GM21390 (cell line): ENCODE data around the gene MAP3K8.
"Not testable (repeated sequence)": the region's sequence is repeated elsewhere in the genome, so short reads cannot be mapped to it uniquely, and the experiment has no call there.

ENCODE experiments used
- ATAC-seq: cut with Tn5 transposase; IDR thresholded peaks from one replicate; pipeline ENCODE4 v1.9.1; 2021; ENCODE audit not compliant: unreplicated experiment

Gene MAP3K8

GRCh38 chr10:30422981-30423654 is 10.9 kb upstream of the MAP3K8 start:
- ATAC-seq = no peak

DNA sequence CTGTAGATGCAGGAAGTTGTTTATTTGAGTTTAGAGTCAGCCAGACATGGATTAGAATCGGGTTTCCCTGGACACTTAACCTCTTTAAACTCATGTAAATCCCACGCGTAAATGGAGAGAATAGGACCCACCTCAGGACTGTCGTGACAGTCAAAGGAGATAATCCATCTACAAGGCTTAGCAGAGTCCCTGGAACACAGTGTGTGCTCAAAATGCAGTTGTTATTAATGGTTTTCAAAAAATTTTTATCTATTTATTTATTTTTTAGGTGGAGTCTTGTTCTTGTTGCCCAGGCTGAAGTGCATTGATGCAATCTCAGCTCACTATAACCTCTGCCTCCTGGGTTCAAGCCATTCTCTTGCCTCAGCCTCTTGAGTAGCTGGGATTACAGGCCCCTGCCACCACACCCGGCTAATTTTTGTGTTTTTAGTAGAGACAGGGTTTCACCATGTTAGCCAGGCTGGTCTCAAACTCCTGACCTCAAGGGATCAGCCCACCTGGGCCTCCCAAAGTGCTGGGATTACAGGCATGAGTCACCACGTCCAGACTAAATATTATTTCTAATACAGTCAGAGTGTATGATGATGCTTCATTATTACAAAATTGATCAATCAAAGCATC is 10.2 kb upstream of the MAP3K8 start:
- ATAC-seq = not testable (repeated sequence)

GRCh38 chr10:30425336-30426075 is 8.5 kb upstream of the MAP3K8 start:
- no peak for ATAC-seq

GRCh38 chr10:30430544-30431298 is 3.3 kb upstream of the MAP3K8 start:
- no peak for ATAC-seq

DNA sequence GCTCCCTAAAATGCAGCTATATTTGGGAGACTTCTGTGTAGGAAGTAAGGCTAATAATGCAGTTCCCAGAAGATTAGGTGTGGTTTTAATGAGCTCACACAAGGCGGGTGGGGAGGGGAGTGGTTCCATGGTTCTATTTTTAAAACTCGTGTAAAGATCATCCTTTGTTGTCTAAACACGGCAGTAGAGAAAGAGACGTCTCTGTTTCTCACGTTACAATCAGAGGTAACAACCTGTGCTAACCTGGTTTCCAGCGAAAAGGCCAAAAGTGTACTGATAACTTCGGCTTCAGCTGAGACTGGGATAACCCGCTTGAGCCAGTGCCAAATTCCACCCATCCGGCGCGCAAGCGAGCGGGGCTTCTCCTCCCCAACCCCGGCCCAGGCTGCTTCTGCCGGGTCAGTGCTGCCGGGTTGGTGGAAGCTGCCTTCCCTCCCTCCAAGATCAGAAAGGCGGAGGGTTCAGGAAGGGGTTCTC is 2.5 kb upstream of the MAP3K8 start:
- no peak for ATAC-seq

DNA sequence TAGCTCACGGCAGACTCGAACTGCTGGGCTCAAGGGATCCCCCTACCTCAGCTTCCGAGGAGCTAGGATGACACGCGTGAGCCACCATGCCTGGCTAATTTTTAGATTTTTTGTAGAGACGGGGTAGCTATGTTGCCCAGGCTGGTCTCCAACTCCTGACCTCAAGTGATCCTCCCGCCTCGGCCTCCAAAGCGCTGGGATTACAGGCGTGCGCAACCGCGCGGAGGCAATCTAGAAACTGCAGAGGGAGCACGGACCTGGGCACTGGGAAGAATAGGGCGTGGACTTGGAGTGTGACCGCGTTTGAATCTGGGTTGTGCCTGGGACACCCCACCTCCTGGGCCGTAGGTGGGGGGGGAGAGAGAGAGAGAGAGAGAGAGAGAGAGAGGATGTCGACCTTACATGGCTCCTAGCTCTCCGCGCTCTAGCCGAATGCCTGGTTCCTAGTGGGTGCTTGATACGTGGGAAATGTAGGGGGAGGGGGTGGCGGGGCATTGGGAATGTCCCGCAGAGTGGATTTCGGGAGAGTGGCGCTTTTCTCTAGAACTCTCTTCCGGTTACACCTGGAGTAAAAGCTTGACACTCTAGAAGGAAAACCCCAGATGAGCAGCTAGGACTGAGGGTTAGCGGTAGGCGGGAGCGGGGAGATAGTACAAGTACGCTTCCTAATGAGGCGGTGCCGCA is 1.2 kb upstream of the MAP3K8 start:
- peak; percentile 4 for ATAC-seq

- ATAC-seq = no peak
These were observed 666 bp upstream of the MAP3K8 start for GRCh38 chr10:30433306-30433729.

DNA sequence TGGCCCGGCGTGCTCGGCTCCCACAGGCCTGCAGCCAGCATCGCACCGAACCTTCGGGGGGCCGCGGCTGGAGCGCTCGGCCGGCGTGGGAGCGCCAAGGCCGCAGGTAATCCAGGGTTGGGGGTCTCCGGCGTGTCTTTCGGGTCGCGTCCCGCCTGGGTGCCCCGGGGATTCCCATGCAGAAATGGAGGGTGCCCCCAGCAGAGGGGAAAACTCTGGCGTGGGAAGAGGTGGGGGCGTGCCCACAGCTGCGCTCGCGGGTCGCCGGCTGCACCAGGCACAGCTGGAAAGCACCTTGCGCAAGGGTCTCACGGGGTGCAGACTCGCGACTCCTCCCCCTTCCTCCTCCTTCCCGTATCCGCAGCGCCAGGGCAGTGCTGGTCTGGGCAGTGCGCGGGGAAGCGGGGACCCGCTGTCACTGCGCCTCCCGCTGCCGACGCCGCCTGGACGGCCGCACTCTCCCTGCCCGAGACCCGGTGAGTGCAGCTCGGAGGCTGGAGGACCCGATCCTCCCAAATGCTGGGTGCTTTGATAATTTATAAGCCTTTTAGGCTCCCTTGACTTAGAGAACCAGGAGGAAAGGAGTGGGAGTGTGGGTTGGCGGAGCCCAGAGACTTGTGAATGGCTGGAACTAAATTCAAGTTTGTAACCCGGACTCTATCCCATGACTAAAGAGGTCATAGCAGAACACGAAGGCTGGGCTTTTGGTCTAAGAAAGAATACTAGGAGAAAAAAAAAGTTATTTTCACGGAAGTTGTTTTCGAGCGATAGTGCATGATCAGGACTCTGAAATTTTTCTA is 489 bp downstream of the MAP3K8 start:
- ATAC-seq = peak; percentile 42

DNA sequence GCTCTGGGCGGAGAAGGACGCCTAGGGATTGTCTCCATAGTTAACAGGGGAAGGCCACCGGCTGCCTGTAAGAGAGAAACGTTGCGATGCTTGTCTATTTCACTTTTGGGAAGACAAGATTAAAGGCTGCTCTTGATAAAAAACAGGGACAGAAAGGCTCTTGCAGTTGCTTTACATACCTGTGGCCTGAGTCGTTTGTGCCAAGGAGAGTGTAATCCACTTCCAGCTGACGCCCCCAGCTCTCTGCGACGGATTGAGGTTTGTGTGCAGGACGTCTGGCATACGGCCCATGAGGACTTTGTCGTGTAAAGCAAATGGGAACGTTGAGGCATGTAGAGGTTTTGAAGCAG is 1.1 kb downstream of the MAP3K8 start:
- ATAC-seq = no peak

DNA sequence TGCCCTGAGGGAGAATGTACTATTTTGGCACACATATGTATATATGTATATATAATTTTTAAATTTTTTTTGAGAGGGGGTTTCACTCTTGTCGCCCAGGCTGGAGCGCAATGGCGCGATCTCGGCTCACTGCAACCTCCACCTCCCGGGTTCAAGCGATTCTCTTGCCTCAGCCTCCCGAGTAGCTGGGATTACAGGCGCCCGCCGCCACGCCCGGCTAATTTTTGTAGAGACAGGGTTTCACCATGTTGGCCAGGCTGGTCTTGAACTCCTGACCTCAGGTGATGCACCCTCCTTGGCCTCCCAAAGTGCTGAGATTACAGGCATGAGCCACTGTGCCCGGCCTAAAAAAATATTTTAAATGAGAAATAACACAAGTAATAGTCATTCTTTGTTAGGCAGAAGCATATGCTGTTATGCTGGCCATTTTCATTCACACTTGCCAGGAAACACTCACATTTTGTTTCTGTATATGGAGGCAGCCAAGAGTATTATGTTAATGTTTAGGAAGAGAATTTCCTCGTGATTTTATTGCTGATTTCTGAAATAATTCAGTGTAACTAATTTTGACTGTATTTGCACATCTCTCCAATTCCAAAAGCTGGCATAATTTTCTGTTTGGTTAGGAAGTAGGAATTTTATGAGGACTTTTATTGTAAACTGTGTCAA is 1.6 kb downstream of the MAP3K8 start:
- not testable (repeated sequence) for ATAC-seq

GRCh38 chr10:30436191-30436611 is 2.2 kb downstream of the MAP3K8 start:
- no peak for ATAC-seq

GRCh38 chr10:30436671-30437030 is 2.7 kb downstream of the MAP3K8 start:
- ATAC-seq = no peak

GRCh38 chr10:30437031-30437841 is 3.3 kb downstream of the MAP3K8 start:
- no peak for ATAC-seq

- no peak for ATAC-seq
These were observed 4.3 kb downstream of the MAP3K8 start for GRCh38 chr10:30438021-30438850.

DNA sequence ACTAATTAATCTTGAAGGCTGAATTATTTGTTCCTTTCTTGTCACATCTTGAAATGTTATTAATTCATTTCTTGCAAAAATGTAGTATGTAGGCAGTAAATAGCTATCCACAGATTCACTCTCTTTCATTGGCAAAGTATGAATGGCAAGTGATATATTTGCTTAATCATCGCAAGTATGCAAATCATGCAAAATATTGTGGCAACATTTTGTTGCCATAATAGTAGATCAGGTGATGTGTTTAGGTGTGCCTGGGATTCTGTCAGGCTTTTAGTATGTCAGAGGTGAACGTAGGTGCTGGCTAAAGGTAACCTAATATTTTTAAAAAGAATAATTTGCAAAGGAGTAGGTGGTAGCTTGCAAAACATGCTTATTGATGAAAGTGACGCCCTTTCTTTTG is 5.9 kb downstream of the MAP3K8 start:
- no peak for ATAC-seq

- ATAC-seq = no peak
These were observed 8.1 kb downstream of the MAP3K8 start for GRCh38 chr10:30442019-30442606.

GRCh38 chr10:30443049-30443448 is 9.1 kb downstream of the MAP3K8 start:
- ATAC-seq = no peak
